Loucy (cell line): ENCODE measurements around the gene FEV.
A peak's percentile ranks its signal among the peaks of the same experiment; 100 is the strongest.

Experiments used
- H2AFZ ChIP-seq: fragments of 200-600 bp; sonication (generic); 2 replicates; pipeline ENCODE4 v1.6.0; 2016; ENCODE audit warnings: antibody characterized with exemption, mild to moderate bottlenecking, low read length, moderate library complexity
- H3F3A ChIP-seq: fragments of 200-600 bp; 2 replicates; pipeline ENCODE4 v1.6.0; 2016; ENCODE audit warnings: antibody characterized with exemption, low read depth, mild to moderate bottlenecking
- H3K27me3 ChIP-seq: fragments of 200-600 bp; sonication (generic); 2 replicates; pipeline ENCODE4 v1.6.1; 2014; ENCODE audit warnings: low read length, mild to moderate bottlenecking; ENCODE audit not compliant: insufficient read depth, poor library complexity, severe bottlenecking
- H3K36me3 ChIP-seq: fragments of 200-600 bp; sonication (generic); 2 replicates; pipeline ENCODE4 v1.6.1; 2016; ENCODE audit warnings: low read length; ENCODE audit not compliant: insufficient read depth
- H3K4me1 ChIP-seq: fragments of 200-600 bp; sonication (generic); 2 replicates; pipeline ENCODE4 v1.5.1; 2014; ENCODE audit warnings: low read length, mild to moderate bottlenecking; ENCODE audit not compliant: insufficient read depth, poor library complexity, severe bottlenecking
- H3K4me2 ChIP-seq: fragments of 200-600 bp; sonication (generic); 2 replicates; pipeline ENCODE4 v1.6.0; 2014; ENCODE audit warnings: antibody characterized with exemption, low read length, low read depth, mild to moderate bottlenecking; ENCODE audit not compliant: poor library complexity, severe bottlenecking
- H3K4me3 ChIP-seq: fragments of 200-600 bp; sonication (generic); 2 replicates; pipeline ENCODE4 v1.5.1; 2014; ENCODE audit warnings: low read length, mild to moderate bottlenecking, mixed read lengths; ENCODE audit not compliant: poor library complexity, severe bottlenecking
- H3K79me2 ChIP-seq: fragments of 200-600 bp; sonication (generic); 2 replicates; pipeline ENCODE4 v1.6.1; 2014; ENCODE audit warnings: low read length; ENCODE audit not compliant: insufficient read depth
- H3K9ac ChIP-seq: fragments of 200-600 bp; sonication (generic); 2 replicates; pipeline ENCODE4 v1.6.0; 2014; ENCODE audit warnings: mild to moderate bottlenecking, low read depth, low read length, moderate library complexity; ENCODE audit not compliant: poor library complexity, severe bottlenecking
- H3K9me2 ChIP-seq: fragments of 200-600 bp; sonication (generic); replicated peaks from 2 replicates; pipeline ENCODE4 v1.6.1; 2016; ENCODE audit warnings: low read depth, low read length, mixed read lengths
- H3K9me3 ChIP-seq: fragments of 200-600 bp; sonication (generic); 2 replicates; pipeline ENCODE4 v1.6.1; 2014; ENCODE audit warnings: mild to moderate bottlenecking, antibody characterized with exemption, low read length, low read depth; ENCODE audit not compliant: insufficient read depth
- H4K20me1 ChIP-seq: fragments of 200-600 bp; sonication (generic); 2 replicates; pipeline ENCODE4 v1.6.0; 2014; ENCODE audit warnings: antibody characterized with exemption, low read length, mild to moderate bottlenecking; ENCODE audit not compliant: insufficient read depth, poor library complexity, severe bottlenecking
- EZH2phosphoT487 ChIP-seq: fragments of 200-600 bp; IDR thresholded peaks from 2 replicates; pipeline ENCODE4 v1.6.1; 2018; ENCODE audit warnings: antibody characterized with exemption, mild to moderate bottlenecking, moderate library complexity, borderline replicate concordance
- TF ChIP-seq, protein P1 (sequence below): fragments of 200-600 bp; sonication (generic); conservative IDR thresholded peaks from 2 replicates; pipeline ENCODE4 v1.5.1; 2014; ENCODE audit warnings: mild to moderate bottlenecking, antibody characterized with exemption, low read length

FEV gene

DNA sequence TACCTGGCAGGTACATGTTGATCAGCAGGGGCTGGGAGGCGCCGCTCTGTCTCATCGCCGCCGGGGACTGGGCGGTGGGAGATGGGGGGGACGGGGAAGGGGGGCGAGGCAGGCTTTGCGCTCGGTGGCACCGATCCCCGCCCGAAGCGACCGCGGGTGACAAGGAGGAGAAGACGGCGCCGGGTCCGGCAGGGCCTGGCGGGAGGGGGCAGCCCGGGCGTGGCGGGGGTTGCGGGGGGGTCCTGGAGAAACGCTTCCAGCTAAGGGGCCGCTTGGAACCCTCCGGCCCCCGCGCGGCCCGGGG is at the start of gene FEV:
FEV (minus strand) TSS at position 164 of the 304 bp plus-strand sequence; CDS start at position 55, 109 bp downstream.
- H3K4me1 ChIP-seq = peaks cover 4% of the 10 kb centered on the region
- H3K27me3 ChIP-seq = no peaks in the 10 kb centered on the region
- TF ChIP-seq, protein P1, sequence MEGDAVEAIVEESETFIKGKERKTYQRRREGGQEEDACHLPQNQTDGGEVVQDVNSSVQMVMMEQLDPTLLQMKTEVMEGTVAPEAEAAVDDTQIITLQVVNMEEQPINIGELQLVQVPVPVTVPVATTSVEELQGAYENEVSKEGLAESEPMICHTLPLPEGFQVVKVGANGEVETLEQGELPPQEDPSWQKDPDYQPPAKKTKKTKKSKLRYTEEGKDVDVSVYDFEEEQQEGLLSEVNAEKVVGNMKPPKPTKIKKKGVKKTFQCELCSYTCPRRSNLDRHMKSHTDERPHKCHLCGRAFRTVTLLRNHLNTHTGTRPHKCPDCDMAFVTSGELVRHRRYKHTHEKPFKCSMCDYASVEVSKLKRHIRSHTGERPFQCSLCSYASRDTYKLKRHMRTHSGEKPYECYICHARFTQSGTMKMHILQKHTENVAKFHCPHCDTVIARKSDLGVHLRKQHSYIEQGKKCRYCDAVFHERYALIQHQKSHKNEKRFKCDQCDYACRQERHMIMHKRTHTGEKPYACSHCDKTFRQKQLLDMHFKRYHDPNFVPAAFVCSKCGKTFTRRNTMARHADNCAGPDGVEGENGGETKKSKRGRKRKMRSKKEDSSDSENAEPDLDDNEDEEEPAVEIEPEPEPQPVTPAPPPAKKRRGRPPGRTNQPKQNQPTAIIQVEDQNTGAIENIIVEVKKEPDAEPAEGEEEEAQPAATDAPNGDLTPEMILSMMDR = no peak
- TF ChIP-seq EZH2phosphoT487 = no peak
- no peak within 1 kb of the TSS for H2AFZ ChIP-seq
- H3K9me3 ChIP-seq = no peaks in the 10 kb centered on the region
- H3K4me3 ChIP-seq = peak within 1 kb of the TSS; percentile 64
- H3K79me2 ChIP-seq = no peaks in the 10 kb centered on the region
- H3K4me2 ChIP-seq = peak within 1 kb of the TSS; percentile 73
- H3F3A ChIP-seq = no peaks in the 10 kb centered on the region
- no peaks in the 10 kb centered on the region for H3K9me2 ChIP-seq
- no peaks in the 10 kb centered on the region for H3K36me3 ChIP-seq
- H3K9ac ChIP-seq = peak within 1 kb of the TSS; percentile 23
- no peaks in the 10 kb centered on the region for H4K20me1 ChIP-seq

DNA sequence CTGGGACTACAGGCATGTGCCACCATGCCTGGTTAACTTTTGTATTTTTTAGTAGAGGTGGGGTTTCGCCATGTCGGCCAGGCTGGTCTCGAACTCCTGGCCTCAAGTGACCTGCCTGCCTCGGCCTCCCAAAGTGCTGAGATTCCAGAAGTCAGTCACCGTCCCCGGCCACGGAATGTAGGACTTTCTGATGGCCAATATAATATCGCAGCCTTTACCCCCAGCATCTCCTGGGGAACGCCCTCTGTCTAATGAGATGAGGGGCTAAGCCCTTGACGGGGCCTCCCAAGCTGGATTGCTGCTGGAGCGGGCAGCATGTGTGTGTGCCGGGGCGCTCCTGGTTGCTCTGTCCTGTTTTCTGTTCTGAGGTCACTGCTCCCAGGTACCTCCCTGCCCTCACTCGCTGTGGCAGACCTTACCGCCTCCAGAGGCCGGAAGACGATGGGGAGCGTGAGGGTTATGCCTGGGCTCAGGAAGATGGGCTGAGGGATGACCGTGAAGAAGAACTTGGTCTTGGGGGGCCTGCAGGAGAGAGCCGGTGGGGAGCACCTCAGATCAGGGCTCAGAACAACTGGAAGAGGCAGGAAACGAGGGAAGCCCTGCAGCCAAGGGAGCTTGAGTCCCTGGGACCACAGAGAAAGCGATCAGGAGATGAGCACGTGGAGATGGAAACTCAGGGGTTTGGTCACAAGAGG is 47.2 kb upstream of the FEV start:
- H3F3A ChIP-seq = no peaks in the 10 kb centered on the region
- H2AFZ ChIP-seq = no peak overlapping the region
- no peaks in the 10 kb centered on the region for H3K79me2 ChIP-seq
- no peak overlapping the region for H3K9ac ChIP-seq
- no peaks in the 10 kb centered on the region for H4K20me1 ChIP-seq
- H3K9me3 ChIP-seq = no peaks in the 10 kb centered on the region
- H3K27me3 ChIP-seq = no peaks in the 10 kb centered on the region
- H3K4me2 ChIP-seq = no peak overlapping the region
- no peak overlapping the region for H3K4me3 ChIP-seq
- no peaks in the 10 kb centered on the region for H3K9me2 ChIP-seq
- no peak for TF ChIP-seq EZH2phosphoT487
- TF ChIP-seq, protein P1 = no peak
- no peaks in the 10 kb centered on the region for H3K36me3 ChIP-seq
- H3K4me1 ChIP-seq = no peaks in the 10 kb centered on the region

DNA sequence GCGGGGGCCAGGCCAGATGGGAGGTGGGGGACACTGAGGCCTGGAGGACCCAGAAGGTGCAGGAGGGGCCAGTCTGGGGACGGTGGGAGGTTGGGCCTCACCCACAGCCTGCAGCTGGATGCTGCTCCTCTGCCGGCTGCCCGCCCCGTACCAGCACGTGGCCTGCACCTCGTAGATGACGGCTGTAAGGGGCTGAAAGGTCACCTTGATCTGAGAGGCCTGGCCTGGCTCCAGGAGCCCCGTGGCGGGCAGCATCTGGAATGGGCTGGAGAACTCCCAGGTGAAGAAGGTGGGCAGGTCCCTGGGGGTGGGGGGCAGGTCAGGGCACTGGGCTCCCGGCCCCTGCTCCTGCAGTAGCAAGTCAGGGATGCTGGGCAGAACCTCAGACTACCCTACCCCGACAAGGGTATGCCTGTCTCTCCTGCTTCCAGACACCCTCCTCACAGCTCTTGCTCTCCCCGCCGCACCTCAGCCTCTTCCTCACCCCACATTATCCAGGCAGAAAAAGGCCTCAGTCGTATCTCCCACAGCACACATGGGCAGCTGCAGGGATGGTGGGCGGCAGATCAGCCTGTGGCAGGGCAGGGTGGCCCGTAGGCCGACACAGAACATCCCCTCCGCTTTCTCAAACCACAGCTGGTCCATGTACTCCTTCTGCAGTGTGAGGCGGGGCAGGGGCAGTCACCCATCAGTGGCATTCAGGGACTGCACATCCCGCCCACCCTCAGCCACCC is 46.2 kb upstream of the FEV start:
- Histone ChIP-seq H3K27me3 (no peaks in the 10 kb centered on the region), H3K4me2 (no peak overlapping the region), H3K4me3 (no peak overlapping the region), H3F3A (no peaks in the 10 kb centered on the region), H3K9me3 (no peaks in the 10 kb centered on the region), H4K20me1 (no peaks in the 10 kb centered on the region), H2AFZ (no peak overlapping the region), H3K4me1 (no peaks in the 10 kb centered on the region), H3K9ac (no peak overlapping the region), H3K9me2 (no peaks in the 10 kb centered on the region), H3K79me2 (no peaks in the 10 kb centered on the region), H3K36me3 (no peaks in the 10 kb centered on the region)
- TF ChIP-seq, protein P1 = no peak
- TF ChIP-seq EZH2phosphoT487 = no peak
